ENCODE measurements around the gene MKRN2. TPM values are rescaled to one million over a fixed set of nuclear protein-coding genes. Genes with fewer than 3 reads are reported as not detected.

Gene MKRN2
- total RNA-seq, 4 donors from 2014 or later, result 14.8 to 29.9 (median 25.1) TPM

DNA sequence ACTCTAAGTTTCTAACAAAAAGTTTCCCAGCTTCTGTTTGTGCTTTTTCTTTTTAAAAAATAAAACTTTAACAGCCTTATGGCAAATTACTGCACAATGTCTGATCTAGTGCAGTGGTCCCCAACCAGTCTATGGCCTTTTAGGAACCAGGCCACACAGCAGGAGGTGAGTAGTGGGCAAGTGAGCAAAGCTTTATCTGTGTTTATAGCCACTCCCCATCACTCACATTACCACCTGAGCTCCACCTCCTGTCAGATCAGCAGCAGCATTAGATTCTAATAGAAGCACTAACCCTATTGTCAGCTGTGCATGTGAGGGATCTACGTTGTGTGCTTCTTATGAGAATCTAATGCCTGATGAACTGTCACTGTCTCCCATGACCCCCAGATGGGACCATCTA lies 5.6 kb downstream of the MKRN2 start:
- no peak overlapping the region for H3K4me3 ChIP-seq
- no peak for TF ChIP-seq POLR2A (IDR thresholded peaks at IDR 0.05)
- TF ChIP-seq, protein P1, sequence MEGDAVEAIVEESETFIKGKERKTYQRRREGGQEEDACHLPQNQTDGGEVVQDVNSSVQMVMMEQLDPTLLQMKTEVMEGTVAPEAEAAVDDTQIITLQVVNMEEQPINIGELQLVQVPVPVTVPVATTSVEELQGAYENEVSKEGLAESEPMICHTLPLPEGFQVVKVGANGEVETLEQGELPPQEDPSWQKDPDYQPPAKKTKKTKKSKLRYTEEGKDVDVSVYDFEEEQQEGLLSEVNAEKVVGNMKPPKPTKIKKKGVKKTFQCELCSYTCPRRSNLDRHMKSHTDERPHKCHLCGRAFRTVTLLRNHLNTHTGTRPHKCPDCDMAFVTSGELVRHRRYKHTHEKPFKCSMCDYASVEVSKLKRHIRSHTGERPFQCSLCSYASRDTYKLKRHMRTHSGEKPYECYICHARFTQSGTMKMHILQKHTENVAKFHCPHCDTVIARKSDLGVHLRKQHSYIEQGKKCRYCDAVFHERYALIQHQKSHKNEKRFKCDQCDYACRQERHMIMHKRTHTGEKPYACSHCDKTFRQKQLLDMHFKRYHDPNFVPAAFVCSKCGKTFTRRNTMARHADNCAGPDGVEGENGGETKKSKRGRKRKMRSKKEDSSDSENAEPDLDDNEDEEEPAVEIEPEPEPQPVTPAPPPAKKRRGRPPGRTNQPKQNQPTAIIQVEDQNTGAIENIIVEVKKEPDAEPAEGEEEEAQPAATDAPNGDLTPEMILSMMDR (IDR thresholded peaks at IDR 0.05 in 4 of 5, conservative IDR thresholded peaks at IDR 0.05 in 1 of 5), result no peak
- DNase-seq (no peak), ATAC-seq (no peak)
- H3K27ac ChIP-seq, result peak overlapping the region; percentile 66 to 99 (median 96)
- peaks cover 66 to 71% of the 10 kb centered on the region in 2 donors for H3K4me1 ChIP-seq
- intact Hi-C loops (cut with DNase I; ENCODE audit: low total_unique reads) (no loop called here), in situ Hi-C loops (cut with MboI; ENCODE audit: low sequenced_read_pairs in 4 of 4) (loop anchor here in 1 of 4 donors (25.0 kb wide), 1 partner anchor 150 kb away; no protein-coding TSS in a partner anchor)
- no peaks in the 10 kb centered on the region for H3K27me3 ChIP-seq
- no peaks in the 10 kb centered on the region for H3K9me3 ChIP-seq
- H3K36me3 ChIP-seq, result no peaks in the 10 kb centered on the region

DNA sequence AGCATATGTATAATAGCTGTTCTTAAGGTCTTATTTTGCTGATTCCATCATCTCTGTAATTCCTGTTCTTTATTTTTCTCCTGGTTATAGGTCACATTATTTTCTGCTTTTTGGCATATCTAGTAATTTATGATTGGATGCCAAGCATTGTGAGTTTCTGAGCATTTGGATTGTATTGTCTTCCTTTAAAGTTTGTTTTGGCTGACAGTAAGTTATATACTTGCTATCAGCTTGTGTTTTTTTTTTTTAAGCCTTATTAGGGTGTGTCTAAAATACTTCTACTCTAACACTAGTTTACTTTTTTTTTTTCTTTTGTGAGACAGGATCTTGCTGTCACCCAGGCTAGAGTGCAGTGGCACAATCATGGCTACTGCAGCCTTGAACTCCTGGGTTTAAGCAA lies 10.1 kb downstream of the MKRN2 start:
- in situ Hi-C loops (cut with MboI; ENCODE audit: low sequenced_read_pairs in 4 of 4) (loop anchor here in 1 of 4 donors (25.0 kb wide), 1 partner anchor 145 kb away; no protein-coding TSS in a partner anchor), intact Hi-C loops (cut with DNase I; ENCODE audit: low total_unique reads) (loop anchor here (5.0 kb wide), 1 partner anchor 35 kb away; no protein-coding TSS in a partner anchor)
- peaks cover 29 to 32% of the 10 kb centered on the region in 2 donors for H3K4me1 ChIP-seq
- no peaks in the 10 kb centered on the region for H3K9me3 ChIP-seq
- no peaks in the 10 kb centered on the region for H3K27me3 ChIP-seq
- no peak for ATAC-seq
- peaks cover 0 to 27% of the 10 kb centered on the region in 2 donors for H3K36me3 ChIP-seq
- TF ChIP-seq POLR2A (IDR thresholded peaks at IDR 0.05), result no peak
- TF ChIP-seq, protein P1 (IDR thresholded peaks at IDR 0.05 in 4 of 5, conservative IDR thresholded peaks at IDR 0.05 in 1 of 5), result no peak
- H3K4me3 ChIP-seq, result no peak overlapping the region
- no peak for DNase-seq
- H3K27ac ChIP-seq, result no peak overlapping the region

DNA sequence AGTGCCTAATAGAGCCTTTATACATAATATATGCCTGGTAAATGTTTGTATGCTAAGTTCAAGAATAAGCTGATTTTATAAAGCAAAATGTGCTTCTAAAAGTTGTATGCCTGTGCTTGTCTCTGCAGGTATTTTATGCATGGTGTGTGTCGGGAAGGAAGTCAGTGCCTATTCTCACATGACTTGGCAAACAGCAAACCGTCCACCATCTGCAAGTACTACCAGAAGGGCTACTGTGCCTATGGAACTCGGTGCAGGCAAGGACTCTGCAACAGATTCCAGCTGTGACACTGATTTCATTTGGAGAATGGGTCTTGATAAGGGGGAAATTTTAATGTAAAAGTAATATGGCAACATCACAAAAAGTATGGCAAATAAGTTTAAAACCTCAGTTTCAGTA lies 11.9 kb downstream of the MKRN2 start:
- TF ChIP-seq, protein P1 (IDR thresholded peaks at IDR 0.05 in 4 of 5, conservative IDR thresholded peaks at IDR 0.05 in 1 of 5), result no peak
- no peak for TF ChIP-seq POLR2A (IDR thresholded peaks at IDR 0.05)
- no peaks in the 10 kb centered on the region for H3K27me3 ChIP-seq
- peak overlapping the region in 1 of 4 donors; percentile 6 for H3K27ac ChIP-seq
- intact Hi-C loops (cut with DNase I; ENCODE audit: low total_unique reads) (loop anchor here (5.0 kb wide), 1 partner anchor 34 kb away; no protein-coding TSS in a partner anchor), in situ Hi-C loops (cut with MboI; ENCODE audit: low sequenced_read_pairs in 4 of 4) (loop anchor here in 1 of 4 donors (25.0 kb wide), 1 partner anchor 144 kb away; no protein-coding TSS in a partner anchor)
- H3K36me3 ChIP-seq, result peaks cover 0 to 45% of the 10 kb centered on the region in 2 donors
- H3K4me3 ChIP-seq, result no peak overlapping the region
- peaks cover 14 to 20% of the 10 kb centered on the region in 2 donors for H3K4me1 ChIP-seq
- peak in 1 of 2 donors; percentile 43 for ATAC-seq
- no peaks in the 10 kb centered on the region for H3K9me3 ChIP-seq
- no peak for DNase-seq

DNA sequence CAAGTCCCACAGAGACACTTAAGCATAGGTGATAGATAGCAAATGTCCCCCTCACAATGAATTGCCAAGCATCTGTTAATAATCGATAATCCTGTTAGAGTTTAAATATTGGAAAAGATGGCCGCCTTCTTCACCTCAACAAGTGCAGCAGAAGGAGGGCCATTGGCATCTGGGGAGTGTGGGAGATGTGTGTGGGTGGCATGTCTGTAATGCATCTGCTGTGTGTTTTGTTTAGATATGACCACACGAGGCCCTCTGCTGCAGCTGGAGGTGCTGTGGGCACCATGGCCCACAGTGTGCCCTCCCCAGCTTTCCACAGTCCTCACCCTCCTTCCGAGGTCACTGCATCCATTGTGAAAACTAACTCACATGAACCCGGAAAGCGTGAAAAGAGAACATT lies 12.9 kb downstream of the MKRN2 start:
- peaks cover 5 to 12% of the 10 kb centered on the region in 2 donors for H3K4me1 ChIP-seq
- DNase-seq, result no peak
- H3K9me3 ChIP-seq, result no peaks in the 10 kb centered on the region
- in situ Hi-C loops (cut with MboI; ENCODE audit: low sequenced_read_pairs in 4 of 4) (loop anchor here in 1 of 4 donors (25.0 kb wide), 1 partner anchor 142 kb away; no protein-coding TSS in a partner anchor), intact Hi-C loops (cut with DNase I; ENCODE audit: low total_unique reads) (loop anchor here (5.0 kb wide), 1 partner anchor 32 kb away; no protein-coding TSS in a partner anchor)
- no peak overlapping the region for H3K4me3 ChIP-seq
- H3K36me3 ChIP-seq, result peaks cover 0 to 56% of the 10 kb centered on the region in 2 donors
- no peaks in the 10 kb centered on the region for H3K27me3 ChIP-seq
- TF ChIP-seq, protein P1 (IDR thresholded peaks at IDR 0.05 in 4 of 5, conservative IDR thresholded peaks at IDR 0.05 in 1 of 5), result no peak
- TF ChIP-seq POLR2A (IDR thresholded peaks at IDR 0.05), result no peak
- ATAC-seq, result no peak
- no peak overlapping the region for H3K27ac ChIP-seq
